Panc1 (cell line): ENCODE data around the gene ZDHHC11.
"Not testable (repeated sequence)": the region's sequence is repeated elsewhere in the genome, so short reads cannot be mapped to it uniquely, and the experiment has no call there.

Source experiments
- CTCF ChIP-seq: fragments of 450-650 bp; IDR thresholded peaks from 2 replicates; pipeline ENCODE4 v1.5.1; 2017; ENCODE audit warnings: mild to moderate bottlenecking
- POLR2AphosphoS5 ChIP-seq: IDR thresholded peaks from 2 replicates; pipeline ENCODE4 v1.6.1; 2012; ENCODE audit warnings: mild to moderate bottlenecking, low read depth, low read length, moderate library complexity
- REST ChIP-seq, 2 experiments: IDR thresholded peaks; 2 replicates each; pipeline ENCODE4 v1.6.1; 2011 to 2012; ENCODE audit warnings: low read depth in 2 of 2, control low read depth in 1 of 2, low read length in 1 of 2, mild to moderate bottlenecking in 1 of 2, moderate library complexity in 1 of 2; ENCODE audit not compliant: insufficient read depth in 1 of 2
- SIN3A ChIP-seq: IDR thresholded peaks from 2 replicates; pipeline ENCODE4 v1.6.1; 2012; ENCODE audit warnings: low read depth, mild to moderate bottlenecking, low read length, moderate library complexity, borderline replicate concordance; ENCODE audit not compliant: insufficient read depth
- TCF7L2 ChIP-seq: IDR thresholded peaks from 2 replicates; pipeline ENCODE4 v1.6.1; 2011; ENCODE audit warnings: mild to moderate bottlenecking, low read depth, low read length, inconsistent platforms

- not testable (repeated sequence) for TF ChIP-seq CTCF; POLR2AphosphoS5; REST (IDR thresholded peaks at IDR 0.05; ENCODE audit: insufficient read depth in 1 of 2, low read depth in 2 of 2, low read length in 1 of 2); SIN3A; TCF7L2
These were observed 71.8 kb downstream of the ZDHHC11 start for GRCh38 chr5:778967-779366.
